ENCODE measurements around the gene BACE1.

DNA sequence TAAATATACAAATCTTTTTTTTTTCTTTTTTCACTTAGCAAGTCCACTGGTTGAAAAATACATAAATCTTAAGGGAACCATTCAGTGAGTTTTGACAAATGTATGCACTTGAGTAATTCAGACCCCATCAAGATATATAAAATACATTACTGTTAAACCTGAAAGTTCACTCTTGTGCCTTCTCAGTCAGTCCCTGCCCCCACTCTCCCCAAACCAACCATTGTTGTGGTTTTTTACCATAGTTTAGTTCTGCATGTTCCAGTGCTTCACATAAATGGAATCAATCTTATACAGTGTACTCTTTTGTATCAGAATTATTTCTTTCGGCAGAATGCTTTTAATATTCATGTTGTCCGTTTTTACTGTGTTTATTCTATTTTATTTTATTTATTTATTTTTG is 57.5 kb downstream of the BACE1 start:
- no peak for TF ChIP-seq EZH2 (IDR thresholded peaks at IDR 0.05; ENCODE audit: borderline replicate concordance, low read depth, low read length, poor library complexity, severe bottlenecking)
- TF ChIP-seq, protein P1, sequence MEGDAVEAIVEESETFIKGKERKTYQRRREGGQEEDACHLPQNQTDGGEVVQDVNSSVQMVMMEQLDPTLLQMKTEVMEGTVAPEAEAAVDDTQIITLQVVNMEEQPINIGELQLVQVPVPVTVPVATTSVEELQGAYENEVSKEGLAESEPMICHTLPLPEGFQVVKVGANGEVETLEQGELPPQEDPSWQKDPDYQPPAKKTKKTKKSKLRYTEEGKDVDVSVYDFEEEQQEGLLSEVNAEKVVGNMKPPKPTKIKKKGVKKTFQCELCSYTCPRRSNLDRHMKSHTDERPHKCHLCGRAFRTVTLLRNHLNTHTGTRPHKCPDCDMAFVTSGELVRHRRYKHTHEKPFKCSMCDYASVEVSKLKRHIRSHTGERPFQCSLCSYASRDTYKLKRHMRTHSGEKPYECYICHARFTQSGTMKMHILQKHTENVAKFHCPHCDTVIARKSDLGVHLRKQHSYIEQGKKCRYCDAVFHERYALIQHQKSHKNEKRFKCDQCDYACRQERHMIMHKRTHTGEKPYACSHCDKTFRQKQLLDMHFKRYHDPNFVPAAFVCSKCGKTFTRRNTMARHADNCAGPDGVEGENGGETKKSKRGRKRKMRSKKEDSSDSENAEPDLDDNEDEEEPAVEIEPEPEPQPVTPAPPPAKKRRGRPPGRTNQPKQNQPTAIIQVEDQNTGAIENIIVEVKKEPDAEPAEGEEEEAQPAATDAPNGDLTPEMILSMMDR (conservative IDR thresholded peaks at IDR 0.05; ENCODE audit: low read depth, low read length) = no peak

Data from A673 (cell line).